GM20000 (cell line): ENCODE results near the gene C9orf72.

Experiments used
- DNase-seq: peaks from one replicate; pipeline ENCODE4 v3.0.0; 2012; ENCODE audit warnings: low spot score
- TF ChIP-seq, protein P1 (sequence below): IDR thresholded peaks from 2 replicates; pipeline ENCODE4 v1.5.1; 2012; ENCODE audit warnings: mild to moderate bottlenecking, control low read depth; ENCODE audit errors: extremely low read depth, missing control alignments

Gene C9orf72

DNA sequence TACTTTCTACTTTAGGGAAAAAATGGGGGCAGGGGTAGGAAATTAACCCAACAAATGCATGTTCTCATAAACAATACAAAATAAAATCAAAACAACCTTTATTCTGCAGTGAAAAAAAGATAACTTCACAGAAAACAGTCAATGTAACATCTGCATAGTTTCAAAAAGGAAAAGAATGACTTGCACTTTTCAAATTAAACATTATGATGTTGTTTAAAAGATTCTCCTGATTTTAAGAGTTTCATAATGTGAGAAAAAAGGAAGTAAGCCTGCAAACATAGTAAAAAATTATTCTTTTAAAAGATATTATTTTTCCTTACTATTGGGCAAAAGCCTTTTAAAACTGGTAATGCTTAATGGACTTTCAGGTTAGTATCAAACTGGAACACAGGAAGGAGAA lies 7.6 kb downstream of the C9orf72 start:
- no peak for DNase-seq
- TF ChIP-seq, protein P1, sequence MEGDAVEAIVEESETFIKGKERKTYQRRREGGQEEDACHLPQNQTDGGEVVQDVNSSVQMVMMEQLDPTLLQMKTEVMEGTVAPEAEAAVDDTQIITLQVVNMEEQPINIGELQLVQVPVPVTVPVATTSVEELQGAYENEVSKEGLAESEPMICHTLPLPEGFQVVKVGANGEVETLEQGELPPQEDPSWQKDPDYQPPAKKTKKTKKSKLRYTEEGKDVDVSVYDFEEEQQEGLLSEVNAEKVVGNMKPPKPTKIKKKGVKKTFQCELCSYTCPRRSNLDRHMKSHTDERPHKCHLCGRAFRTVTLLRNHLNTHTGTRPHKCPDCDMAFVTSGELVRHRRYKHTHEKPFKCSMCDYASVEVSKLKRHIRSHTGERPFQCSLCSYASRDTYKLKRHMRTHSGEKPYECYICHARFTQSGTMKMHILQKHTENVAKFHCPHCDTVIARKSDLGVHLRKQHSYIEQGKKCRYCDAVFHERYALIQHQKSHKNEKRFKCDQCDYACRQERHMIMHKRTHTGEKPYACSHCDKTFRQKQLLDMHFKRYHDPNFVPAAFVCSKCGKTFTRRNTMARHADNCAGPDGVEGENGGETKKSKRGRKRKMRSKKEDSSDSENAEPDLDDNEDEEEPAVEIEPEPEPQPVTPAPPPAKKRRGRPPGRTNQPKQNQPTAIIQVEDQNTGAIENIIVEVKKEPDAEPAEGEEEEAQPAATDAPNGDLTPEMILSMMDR = no peak

DNA sequence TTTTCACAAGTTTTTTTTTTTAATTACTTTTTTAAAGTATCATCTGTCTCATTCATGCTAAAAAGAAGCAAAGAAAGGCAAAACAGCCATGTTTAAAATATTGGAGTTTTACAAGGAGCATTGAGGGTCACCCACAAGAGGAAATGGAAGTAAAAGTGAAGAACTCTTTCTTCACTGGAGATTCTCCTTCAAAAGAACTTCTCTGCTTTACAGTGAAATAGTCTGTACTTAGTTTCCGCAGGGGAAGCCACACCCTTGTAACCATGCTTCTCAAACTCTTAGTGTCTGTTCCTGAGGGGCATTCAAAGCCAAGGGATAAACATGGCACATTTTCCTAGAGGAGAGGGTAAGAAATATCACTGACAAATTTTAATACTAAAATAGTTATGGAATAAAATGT lies 8.6 kb downstream of the C9orf72 start:
- TF ChIP-seq, protein P1 = no peak
- no peak for DNase-seq

DNA sequence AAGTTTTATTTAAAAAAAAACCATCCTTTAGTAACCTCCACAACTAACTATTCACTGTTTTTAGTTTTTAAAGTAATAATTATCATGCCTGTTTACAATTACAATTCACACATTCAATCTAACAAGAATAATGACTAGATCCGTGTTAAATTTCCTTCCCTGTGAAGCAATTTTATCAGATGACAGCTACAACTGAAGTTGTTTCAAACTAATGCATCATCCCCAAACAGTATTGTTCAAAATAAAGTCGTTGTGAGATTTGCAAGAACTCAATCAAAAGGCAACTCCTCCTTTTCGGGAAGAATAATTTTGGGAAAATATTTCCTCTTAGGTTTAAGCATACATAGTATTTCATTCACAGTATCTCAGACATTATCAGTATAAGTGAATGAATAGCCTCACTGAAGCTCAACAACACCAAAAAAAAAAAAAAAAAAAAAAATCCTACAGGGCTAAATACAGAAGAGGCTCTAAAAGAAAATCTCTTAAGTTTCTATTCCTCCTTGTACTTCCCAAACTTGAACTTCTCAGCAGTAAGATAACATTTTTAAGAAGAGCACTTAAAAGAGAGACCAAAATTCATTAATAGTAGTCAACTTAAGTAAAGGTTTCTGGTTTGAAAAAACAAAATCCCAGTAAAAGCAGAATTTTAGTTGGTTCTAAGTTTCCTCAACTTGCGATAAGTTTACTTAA lies 9.4 kb downstream of the C9orf72 start:
- DNase-seq = no peak
- TF ChIP-seq, protein P1 = no peak

DNA sequence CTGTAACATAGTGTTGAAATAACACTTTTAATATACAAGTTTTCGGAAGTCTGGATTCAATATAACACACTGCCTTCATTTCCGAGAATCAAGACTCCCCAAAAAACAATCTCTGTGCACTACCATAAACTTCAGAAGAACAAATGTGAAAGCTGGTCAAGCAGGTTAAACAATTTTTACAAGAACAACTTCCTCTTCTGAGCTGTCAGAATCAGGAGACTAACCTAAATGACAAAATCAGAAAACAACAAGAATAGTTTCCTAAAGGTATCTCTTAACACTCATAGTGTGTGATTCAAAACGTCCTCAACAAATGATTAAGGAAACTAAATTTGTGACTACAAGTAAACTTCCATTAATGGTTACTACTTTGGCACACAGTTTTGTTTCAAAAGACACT lies 11.6 kb downstream of the C9orf72 start:
- no peak for DNase-seq
- TF ChIP-seq, protein P1 = no peak

DNA sequence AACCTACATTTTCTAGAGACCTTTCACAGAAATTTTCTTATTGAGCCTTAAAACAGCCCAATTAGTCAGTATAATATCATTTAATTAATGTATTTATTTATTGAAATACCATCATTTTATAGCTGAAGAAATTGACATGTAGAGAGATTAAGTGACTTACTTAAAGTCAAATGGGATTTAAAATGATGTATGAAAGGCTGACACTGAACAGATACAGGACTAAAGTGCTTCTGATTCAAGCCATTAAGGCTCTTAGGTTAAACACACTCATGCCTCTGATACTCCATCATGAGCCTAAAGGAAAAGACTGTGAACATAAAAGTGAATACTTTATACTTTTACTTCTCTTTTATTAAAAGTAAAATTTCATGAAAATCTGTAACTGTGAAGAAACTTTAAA lies 12.8 kb downstream of the C9orf72 start:
- no peak for DNase-seq
- TF ChIP-seq, protein P1 = no peak

DNA sequence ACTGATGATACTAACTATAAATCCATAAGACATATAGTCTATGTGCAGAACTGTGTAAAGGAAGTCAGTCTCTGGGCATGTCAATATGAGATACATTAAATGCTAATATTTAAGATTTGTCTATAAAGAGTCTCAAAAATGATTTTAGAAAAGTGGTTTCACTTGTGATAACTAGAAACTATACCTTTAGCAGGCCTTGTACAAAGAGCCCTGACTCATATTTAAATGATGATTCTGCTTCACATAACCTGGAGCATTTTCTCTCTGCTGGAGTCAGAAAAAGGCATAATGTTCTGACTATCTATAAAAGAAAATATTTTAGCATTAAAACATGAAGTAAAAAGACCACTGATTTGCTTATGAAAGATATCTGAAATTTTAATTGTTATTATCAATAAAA lies 15.0 kb downstream of the C9orf72 start:
- TF ChIP-seq, protein P1 = no peak
- DNase-seq = no peak

DNA sequence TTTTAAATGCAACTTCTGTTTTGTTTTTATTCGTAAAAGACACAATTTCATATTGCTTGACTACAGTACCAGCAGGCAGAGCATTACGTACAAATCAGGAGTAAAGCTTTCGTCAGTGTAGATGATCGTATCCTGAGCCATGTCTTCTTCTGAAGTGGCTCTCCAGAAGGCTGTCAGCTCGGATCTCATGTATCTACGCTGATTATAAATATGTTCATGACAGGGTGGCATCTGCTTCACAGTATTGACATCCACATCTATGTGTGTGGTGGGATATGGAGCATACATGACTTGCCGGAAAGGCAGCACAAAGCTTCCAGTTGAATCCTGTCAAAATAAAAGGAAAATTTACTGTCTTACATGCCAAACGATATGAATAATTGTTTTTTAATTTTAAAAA lies 16.8 kb downstream of the C9orf72 start:
- no peak for DNase-seq
- TF ChIP-seq, protein P1 = no peak
